Adrenal gland (tissue), 5 donors: ENCODE data around the gene FKBP3.

Experiments
- POLR2A ChIP-seq, 2 donors: fragments of 450-650 bp; IDR thresholded peaks; one replicate each; pipeline ENCODE4 v1.6.1; 2017; ENCODE audit warnings: antibody characterized with exemption in 2 of 2, mild to moderate bottlenecking in 2 of 2, moderate library complexity in 1 of 2
- TF ChIP-seq, protein P1 (sequence below), 6 experiments: fragments of 450-650 bp in 4 of 6; fragments of 200-600 bp in 2 of 6; sonication (generic) in 1 of 6; IDR thresholded peaks; 1 replicate in 5 of 6; 2 replicates in 1 of 6; pipeline versions ENCODE4 v1.5.1 to v1.8.0; 2016 to 2021; ENCODE audit warnings: antibody characterized with exemption in 6 of 6, mild to moderate bottlenecking in 2 of 6, moderate library complexity in 1 of 6
- donor health status: DM: no; HTN: no; CAD: no.

DNA sequence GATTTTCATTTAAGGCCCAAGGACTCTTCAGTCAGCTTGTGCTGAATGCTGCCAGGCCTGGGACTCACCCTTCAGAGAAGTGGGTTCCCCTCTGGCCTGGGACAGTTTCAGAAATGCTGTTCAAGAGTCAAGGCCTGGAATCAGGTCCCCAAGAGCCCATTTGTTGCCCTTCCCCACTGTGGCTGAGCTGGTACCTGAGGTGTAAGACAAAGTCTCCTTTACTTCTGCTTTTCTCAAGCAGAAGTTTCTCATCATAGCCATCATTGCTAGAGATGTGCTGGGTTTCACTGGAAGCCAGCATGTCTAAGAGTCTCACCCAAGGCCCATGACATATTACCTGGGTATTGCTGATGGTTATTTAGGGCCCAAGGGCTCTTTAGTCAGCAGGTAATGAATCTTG is 10.4 kb upstream of the FKBP3 start:
- TF ChIP-seq, protein P1, sequence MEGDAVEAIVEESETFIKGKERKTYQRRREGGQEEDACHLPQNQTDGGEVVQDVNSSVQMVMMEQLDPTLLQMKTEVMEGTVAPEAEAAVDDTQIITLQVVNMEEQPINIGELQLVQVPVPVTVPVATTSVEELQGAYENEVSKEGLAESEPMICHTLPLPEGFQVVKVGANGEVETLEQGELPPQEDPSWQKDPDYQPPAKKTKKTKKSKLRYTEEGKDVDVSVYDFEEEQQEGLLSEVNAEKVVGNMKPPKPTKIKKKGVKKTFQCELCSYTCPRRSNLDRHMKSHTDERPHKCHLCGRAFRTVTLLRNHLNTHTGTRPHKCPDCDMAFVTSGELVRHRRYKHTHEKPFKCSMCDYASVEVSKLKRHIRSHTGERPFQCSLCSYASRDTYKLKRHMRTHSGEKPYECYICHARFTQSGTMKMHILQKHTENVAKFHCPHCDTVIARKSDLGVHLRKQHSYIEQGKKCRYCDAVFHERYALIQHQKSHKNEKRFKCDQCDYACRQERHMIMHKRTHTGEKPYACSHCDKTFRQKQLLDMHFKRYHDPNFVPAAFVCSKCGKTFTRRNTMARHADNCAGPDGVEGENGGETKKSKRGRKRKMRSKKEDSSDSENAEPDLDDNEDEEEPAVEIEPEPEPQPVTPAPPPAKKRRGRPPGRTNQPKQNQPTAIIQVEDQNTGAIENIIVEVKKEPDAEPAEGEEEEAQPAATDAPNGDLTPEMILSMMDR (IDR thresholded peaks at IDR 0.05): no peak
- TF ChIP-seq POLR2A (IDR thresholded peaks at IDR 0.05): no peak
